SH-SY5Y (cell line): ENCODE results near the gene ZNF276.

Source experiments
- GATA2 ChIP-seq: IDR thresholded peaks from 2 replicates; pipeline ENCODE4 v1.6.1; 2011; ENCODE audit warnings: mild to moderate bottlenecking, low read depth, low read length
- GATA3 ChIP-seq: IDR thresholded peaks from 2 replicates; pipeline ENCODE4 v1.6.1; 2011; ENCODE audit warnings: low read depth, mild to moderate bottlenecking, low read length, moderate library complexity

- no peak for TF ChIP-seq GATA3
- TF ChIP-seq GATA2, result no peak
Observed at GRCh38 chr16:89748076-89748475, 26.7 kb downstream of the ZNF276 start.
